ENCODE data around the gene KCNMB4. TPM values are rescaled to one million over a fixed set of nuclear protein-coding genes. Genes with fewer than 3 reads are reported as not detected.

Gene KCNMB4
- total RNA-seq = 10 to 100 TPM; 13.8 to 38.5 (median 25.4) TPM

GRCh38 chr12:70365648-70366518 is at the start of gene KCNMB4:
TSS of gene KCNMB4 (plus strand) at chr12:70366290. CDS start at chr12:70366735, 445 bp downstream.
- Histone ChIP-seq H3K4me1 (peaks cover 0 to 13% (median 8%) of the 10 kb centered on the region in 4 donors), H3K9me3 (no peaks in the 10 kb centered on the region), H3K36me3 (no peaks in the 10 kb centered on the region), H3K27ac (peak within 1 kb of the TSS; percentile 60 to 92 (median 81)), H3K27me3 (no peaks in the 10 kb centered on the region), H3K4me3 (peak within 1 kb of the TSS; percentile 41 to 90 (median 82))
- 0 to 1% methylated on average over 36 to 65 of the region's 88 CpGs for WGBS, 2 donors
- peak; percentile 28 to 33 for DNase-seq (ENCODE audit: low spot score in 2 of 2)
- TF ChIP-seq CTCF (IDR thresholded peaks at IDR 0.05) (no peak), EP300 (IDR thresholded peaks at IDR 0.05) (peak in 1 of 2 donors; percentile 73), POLR2A (IDR thresholded peaks at IDR 0.05) (peak in 1 of 2 donors; percentile 41)

- Histone ChIP-seq H3K4me3 (no peak overlapping the region), H3K27ac (no peak overlapping the region), H3K4me1 (peaks cover 0 to 12% (median 0%) of the 10 kb centered on the region in 4 donors), H3K36me3 (no peaks in the 10 kb centered on the region), H3K9me3 (no peaks in the 10 kb centered on the region), H3K27me3 (no peaks in the 10 kb centered on the region)
- WGBS, 2 donors = 82% methylated on average over 3 of the region's 3 CpGs
- DNase-seq (ENCODE audit: low spot score in 2 of 2) = no peak
- TF ChIP-seq EP300 (IDR thresholded peaks at IDR 0.05) (peak in 1 of 2 donors; percentile 26), CTCF (IDR thresholded peaks at IDR 0.05) (no peak)
These were observed 48.3 kb upstream of the KCNMB4 start for GRCh38 chr12:70317781-70318180.

- 73 to 83% methylated on average over 4 of the region's 4 CpGs for WGBS, 2 donors
These were observed 46.5 kb upstream of the KCNMB4 start for GRCh38 chr12:70319605-70320004.

GRCh38 chr12:70321191-70321590 is 44.9 kb upstream of the KCNMB4 start:
- TF ChIP-seq POLR2A (IDR thresholded peaks at IDR 0.05) (no peak), CTCF (IDR thresholded peaks at IDR 0.05) (no peak), EP300 (IDR thresholded peaks at IDR 0.05) (no peak)

More at GRCh38 chr12:70319605-70320004, 46.5 kb upstream of the KCNMB4 start:
- DNase-seq (ENCODE audit: low spot score in 2 of 2) = no peak
- Histone ChIP-seq H3K4me1 (peaks cover 0 to 12% (median 0%) of the 10 kb centered on the region in 4 donors), H3K9me3 (no peaks in the 10 kb centered on the region), H3K27ac (no peak overlapping the region), H3K36me3 (no peaks in the 10 kb centered on the region), H3K4me3 (no peak overlapping the region), H3K27me3 (no peaks in the 10 kb centered on the region)
- no peak for TF ChIP-seq POLR2A (IDR thresholded peaks at IDR 0.05)
- TF ChIP-seq CTCF (IDR thresholded peaks at IDR 0.05) = no peak
- no peak for TF ChIP-seq EP300 (IDR thresholded peaks at IDR 0.05)

GRCh38 chr12:70327541-70327940 is 38.5 kb upstream of the KCNMB4 start:
- Histone ChIP-seq H3K4me1 (no peaks in the 10 kb centered on the region), H3K27me3 (no peaks in the 10 kb centered on the region), H3K27ac (no peak overlapping the region), H3K4me3 (no peak overlapping the region), H3K9me3 (no peaks in the 10 kb centered on the region), H3K36me3 (peaks cover 0 to 6% (median 0%) of the 10 kb centered on the region in 3 donors)
- TF ChIP-seq CTCF (IDR thresholded peaks at IDR 0.05) = no peak
- TF ChIP-seq EP300 (IDR thresholded peaks at IDR 0.05) = no peak
- TF ChIP-seq POLR2A (IDR thresholded peaks at IDR 0.05) = no peak
- 95 to 100% methylated on average over 2 of the region's 2 CpGs for WGBS, 2 donors
- DNase-seq (ENCODE audit: low spot score in 2 of 2) = no peak

More at GRCh38 chr12:70321191-70321590, 44.9 kb upstream of the KCNMB4 start:
- peaks cover 0 to 10% (median 0%) of the 10 kb centered on the region in 4 donors for H3K4me1 ChIP-seq
- H3K36me3 ChIP-seq = no peaks in the 10 kb centered on the region
- WGBS, 2 donors = 87 to 92% methylated on average over 2 of the region's 2 CpGs
- no peak overlapping the region for H3K27ac ChIP-seq
- no peak overlapping the region for H3K4me3 ChIP-seq
- H3K9me3 ChIP-seq = no peaks in the 10 kb centered on the region
- no peak for DNase-seq (ENCODE audit: low spot score in 2 of 2)
- no peaks in the 10 kb centered on the region for H3K27me3 ChIP-seq
